Retina (tissue), 1 donor: ENCODE data around the gene MAGI2.

Experiments used
- DNase-seq: peaks from one replicate; pipeline ENCODE4 v3.0.0-alpha.2; 2016

The MAGI2 gene

GRCh38 chr7:79241288-79242060 is 212.0 kb downstream of the MAGI2 start:
- DNase-seq: no peak

- no peak for DNase-seq
Measured at GRCh38 chr7:79240413-79240812, 213.1 kb downstream of the MAGI2 start.

- DNase-seq: no peak
Measured at GRCh38 chr7:79236352-79237028, 217.0 kb downstream of the MAGI2 start.

GRCh38 chr7:79227044-79227443 is 226.4 kb downstream of the MAGI2 start:
- DNase-seq: no peak

GRCh38 chr7:79221211-79221610 is 232.3 kb downstream of the MAGI2 start:
- no peak for DNase-seq

- no peak for DNase-seq
Measured at GRCh38 chr7:79217976-79218626, 235.4 kb downstream of the MAGI2 start.

GRCh38 chr7:79217468-79217867 is 236.0 kb downstream of the MAGI2 start:
- no peak for DNase-seq

- DNase-seq: no peak
Measured at GRCh38 chr7:79216236-79216635, 237.2 kb downstream of the MAGI2 start.

- no peak for DNase-seq
Measured at GRCh38 chr7:79212334-79212733, 241.1 kb downstream of the MAGI2 start.

- no peak for DNase-seq
Measured at GRCh38 chr7:79211724-79212123, 241.7 kb downstream of the MAGI2 start.

GRCh38 chr7:79199961-79200360 is 253.5 kb downstream of the MAGI2 start:
- DNase-seq: no peak

GRCh38 chr7:79199266-79199665 is 254.2 kb downstream of the MAGI2 start:
- DNase-seq: no peak

- no peak for DNase-seq
Measured at GRCh38 chr7:79185605-79186004, 267.9 kb downstream of the MAGI2 start.

- no peak for DNase-seq
Measured at GRCh38 chr7:79182283-79182682, 271.2 kb downstream of the MAGI2 start.

- DNase-seq: no peak
Measured at GRCh38 chr7:79180533-79180932, 272.9 kb downstream of the MAGI2 start.

- peak; percentile 23 for DNase-seq
Measured at GRCh38 chr7:79176859-79177477, 276.5 kb downstream of the MAGI2 start.

GRCh38 chr7:79175374-79175773 is 278.1 kb downstream of the MAGI2 start:
- DNase-seq: no peak

- no peak for DNase-seq
Measured at GRCh38 chr7:79165225-79165624, 288.2 kb downstream of the MAGI2 start.

- DNase-seq: no peak
Measured at GRCh38 chr7:79159040-79159664, 294.3 kb downstream of the MAGI2 start.

- no peak for DNase-seq
Measured at GRCh38 chr7:79157281-79157680, 296.2 kb downstream of the MAGI2 start.

GRCh38 chr7:79149831-79150230 is 303.6 kb downstream of the MAGI2 start:
- DNase-seq: no peak

GRCh38 chr7:79142706-79143105 is 310.8 kb downstream of the MAGI2 start:
- DNase-seq: no peak

- DNase-seq: no peak
Measured at GRCh38 chr7:79141252-79141651, 312.2 kb downstream of the MAGI2 start.
